CD4-positive, alpha-beta T cell (primary cell): ENCODE measurements around the gene MCEE. TPM values are rescaled to one million over a fixed set of nuclear protein-coding genes. Genes with fewer than 3 reads are reported as not detected.
A peak's percentile ranks its signal among the peaks of the same experiment; 100 is the strongest.
"Not testable (repeated sequence)": the region's sequence is repeated elsewhere in the genome, so short reads cannot be mapped to it uniquely, and the experiment has no call there.

Experiments
- ATAC-seq: fragments of 200-7000 bp; cut with Tn5 transposase; one replicate; pipeline ENCODE4 v1.10.0; 2022; ENCODE audit warnings: mild to moderate bottlenecking; ENCODE audit not compliant: poor library complexity
- CTCF ChIA-PET: fragments of 350-600 bp; sonication (Branson Sonifier 250); formaldehyde crosslinking; loops from one replicate; lab custom pipeline; 2021; ENCODE audit warnings: antibody characterized with exemption, inconsistent platforms; lab: Charles Lee
- POLR2A ChIA-PET: fragments of 350-600 bp; sonication (Branson Sonifier 250); formaldehyde crosslinking; loops from one replicate; lab custom pipeline; 2021; ENCODE audit warnings: antibody characterized with exemption, inconsistent platforms; lab: Charles Lee
- DNase-seq, 14 experiments: peaks; one replicate each; pipeline ENCODE4 v3.0.0-alpha.2; 2013 to 2020; ENCODE audit warnings: mixed read lengths in 2 of 14
- H3K27ac ChIP-seq, 2 donors: one replicate each; pipeline versions ENCODE4 v1.5.1 to v1.7.0; 2013; ENCODE audit warnings: low read length in 2 of 2, low read depth in 1 of 2, mild to moderate bottlenecking in 1 of 2
- H3K27me3 ChIP-seq, 2 experiments: 1 replicate in 1 of 2; 2 replicates in 1 of 2; pipeline versions ENCODE4 v1.6.1 to v1.7.0; 2013; ENCODE audit warnings: low read length in 2 of 2, control low read depth in 1 of 2, mild to moderate bottlenecking in 1 of 2, moderate library complexity in 1 of 2; ENCODE audit not compliant: insufficient read depth in 2 of 2, control insufficient read depth in 1 of 2
- H3K36me3 ChIP-seq: one replicate; pipeline ENCODE4 v1.6.1; 2013; ENCODE audit warnings: low read length, control low read depth; ENCODE audit not compliant: insufficient read depth
- H3K4me1 ChIP-seq: one replicate; pipeline ENCODE4 v1.6.1; 2013; ENCODE audit warnings: low read length, control low read depth; ENCODE audit not compliant: insufficient read depth
- H3K4me3 ChIP-seq: one replicate; pipeline ENCODE4 v1.5.1; 2013; ENCODE audit warnings: mild to moderate bottlenecking, low read length, moderate library complexity
- H3K9me3 ChIP-seq, 2 experiments: 1 replicate in 1 of 2; 2 replicates in 1 of 2; pipeline versions ENCODE4 v1.6.1 to v1.7.0; 2013; ENCODE audit warnings: low read length in 2 of 2, mild to moderate bottlenecking in 2 of 2, control low read depth in 1 of 2, moderate library complexity in 1 of 2; ENCODE audit not compliant: control insufficient read depth in 1 of 2, insufficient read depth in 1 of 2
- H3K27ac Mint-ChIP-seq: one replicate; pipeline ENCODE4 v1.8.0; 2020; ENCODE audit warnings: mixed read lengths
- H3K27me3 Mint-ChIP-seq: one replicate; pipeline ENCODE4 v1.8.0; 2021; ENCODE audit warnings: mixed read lengths
- H3K36me3 Mint-ChIP-seq: one replicate; pipeline ENCODE4 v1.8.0; 2021; ENCODE audit warnings: low read depth, mixed read lengths
- H3K4me1 Mint-ChIP-seq: one replicate; pipeline ENCODE4 v1.8.0; 2021; ENCODE audit warnings: low read depth, mixed read lengths
- H3K4me3 Mint-ChIP-seq: one replicate; pipeline ENCODE4 v1.8.0; 2020; ENCODE audit warnings: mild to moderate bottlenecking, mixed read lengths
- H3K9me3 Mint-ChIP-seq: one replicate; pipeline ENCODE4 v1.8.0; 2020; ENCODE audit warnings: mixed read lengths
- CTCF ChIP-seq: fragments of 200-600 bp; IDR thresholded peaks from one replicate; pipeline ENCODE4 v1.8.0; 2022; ENCODE audit warnings: antibody characterized with exemption, mild to moderate bottlenecking
- intact Hi-C, 2 experiments: fragments of 100-400 bp; cut with DNase I in 1 of 2; cut with micrococcal nuclease in 1 of 2; formaldehyde crosslinking; loops; one replicate each; pipeline versions ENCODE4 v1.15.1 to v1.9.0; 2023 to 2025; cut with DNase I, micrococcal nuclease
- total RNA-seq, 174 experiments: library from RNA in 2 of 174; stranded (reverse) in 2 of 174; gene quantifications; one replicate each; pipeline ENCODE4 v1.2.3 and lab custom pipeline; 2021 to 2026

The MCEE gene
- total RNA-seq, 2 experiments from 2014 or later = 4.3 to 8.0 TPM

GRCh38 chr2:71136174-71136573 lies 6.1 kb upstream of the MCEE start:
- Histone ChIP-seq H3K9me3 (no peaks in the 10 kb centered on the region), H3K36me3 (peaks cover 77% of the 10 kb centered on the region), H3K27ac (no peak overlapping the region), H3K27me3 (no peaks in the 10 kb centered on the region), H3K4me1 (peaks cover 11% of the 10 kb centered on the region), H3K4me3 (no peak overlapping the region)
- DNase-seq = no peak
- H3K27ac Mint-ChIP-seq = no peak overlapping the region
- no peak for TF ChIP-seq CTCF
- ChIA-PET POLR2A (no interaction called here), CTCF (no interaction called here)
- peaks cover 73% of the 10 kb centered on the region for H3K36me3 Mint-ChIP-seq
- H3K27me3 Mint-ChIP-seq = no peaks in the 10 kb centered on the region
- no peak overlapping the region for H3K4me3 Mint-ChIP-seq
- peaks cover 4% of the 10 kb centered on the region for H3K4me1 Mint-ChIP-seq
- H3K9me3 Mint-ChIP-seq = no peaks in the 10 kb centered on the region
- no peak for ATAC-seq
- intact Hi-C loops = loop anchor here in 1 of 2 experiments (10.0 kb wide), 1 partner anchor 841 kb away; the partner anchor contains the start of gene SNRPG

- no peak for ATAC-seq
- intact Hi-C loops = loop anchor here (5.0 to 10.0 kb wide), 3 partner anchors 111 to 839 kb away; partner anchors contain the start of genes SNRPG (in 1 of the 2) and ZNF638 (in 1 of the 2)
- Histone ChIP-seq H3K9me3 (no peaks in the 10 kb centered on the region), H3K4me1 (peaks cover 21% of the 10 kb centered on the region), H3K36me3 (peaks cover 53% of the 10 kb centered on the region), H3K27me3 (no peaks in the 10 kb centered on the region), H3K27ac (no peak overlapping the region), H3K4me3 (no peak overlapping the region)
- DNase-seq = no peak
- no peak overlapping the region for H3K27ac Mint-ChIP-seq
- no peaks in the 10 kb centered on the region for H3K9me3 Mint-ChIP-seq
- TF ChIP-seq CTCF = no peak
- no peaks in the 10 kb centered on the region for H3K27me3 Mint-ChIP-seq
- H3K36me3 Mint-ChIP-seq = peaks cover 57% of the 10 kb centered on the region
- no peak overlapping the region for H3K4me3 Mint-ChIP-seq
- ChIA-PET CTCF (no interaction called here), POLR2A (interaction anchor here (1.3 kb wide), 1 partner anchor 62 kb away, joined by 3 read pairs; no protein-coding TSS in a partner anchor)
- peaks cover 17% of the 10 kb centered on the region for H3K4me1 Mint-ChIP-seq
Measured at GRCh38 chr2:71133603-71134002, 3.6 kb upstream of the MCEE start.

DNA sequence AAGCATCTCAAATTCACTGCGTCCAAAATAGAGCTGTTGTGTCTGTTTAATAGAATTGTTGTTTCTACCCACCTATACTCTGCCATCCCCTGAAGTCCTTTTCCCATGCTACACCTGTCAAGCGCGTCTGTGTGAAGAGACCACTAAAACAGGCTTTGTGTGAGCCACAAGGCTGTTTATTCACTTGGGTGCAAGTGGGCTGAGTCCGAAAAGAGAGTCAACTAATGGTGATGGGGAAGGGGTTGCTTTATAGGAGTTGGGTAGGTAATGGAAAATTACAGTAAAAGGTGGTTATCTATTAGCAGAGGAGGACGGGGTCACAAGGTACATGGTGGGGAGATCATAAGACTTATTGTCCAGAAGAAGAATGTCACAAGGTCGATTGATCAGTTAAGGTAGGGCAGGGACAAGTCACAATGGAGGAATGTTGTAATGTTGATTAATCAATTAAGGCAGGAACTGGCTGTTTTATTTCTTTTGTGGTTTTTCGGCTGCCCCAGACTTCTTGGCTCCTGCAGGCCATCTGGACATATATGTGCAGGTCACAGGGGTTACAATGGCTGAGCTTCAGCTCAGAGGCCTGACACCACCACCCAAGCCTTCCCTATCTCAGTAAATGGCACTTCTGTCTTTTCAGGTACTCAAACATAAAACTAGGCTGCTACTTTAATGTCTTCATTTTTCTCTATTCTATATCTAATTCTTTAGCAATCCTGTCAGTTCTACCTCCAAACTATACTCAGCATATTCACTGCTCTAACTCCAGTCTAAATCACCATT lies 1.5 kb upstream of the MCEE start:
- Mint-ChIP-seq H3K4me1 (peaks cover 29% of the 10 kb centered on the region), H3K36me3 (peaks cover 41% of the 10 kb centered on the region)
- peak overlapping the region; percentile 95 for H3K4me3 ChIP-seq
- not testable (repeated sequence) for H3K9me3 Mint-ChIP-seq, H3K27me3 ChIP-seq, H3K4me3 Mint-ChIP-seq, ATAC-seq, H3K9me3 ChIP-seq, H3K27me3 Mint-ChIP-seq, DNase-seq, H3K27ac ChIP-seq, H3K27ac Mint-ChIP-seq
- CTCF ChIA-PET = interaction anchor here (1.8 kb wide), 1 partner anchor 130 kb away, joined by 5 read pairs; no protein-coding TSS in a partner anchor
- intact Hi-C loops = loop anchor here (2.0 to 10.0 kb wide), 5 partner anchors 95 to 837 kb away; partner anchors contain the start of genes PAIP2B (in 1 of the 2), SNRPG (in 1 of the 2), TEX261 (in 1 of the 2) and ZNF638 (in 1 of the 2)
- H3K4me1 ChIP-seq = peaks cover 24% of the 10 kb centered on the region
- POLR2A ChIA-PET = interaction anchor here (0.8 to 3.0 kb wide), 8 partner anchors 10 to 201 kb away, joined by 3 to 114 read pairs (median 8); partner anchors contain the start of genes NAGK, PAIP2B and ZNF638
- peaks cover 34% of the 10 kb centered on the region for H3K36me3 ChIP-seq
